Left ventricle myocardium superior (tissue), 1 donor: ENCODE data around the gene GPM6B. TPM values are rescaled to one million over a fixed set of nuclear protein-coding genes. Genes with fewer than 3 reads are reported as not detected.
"Not testable (repeated sequence)": the region's sequence is repeated elsewhere in the genome, so short reads cannot be mapped to it uniquely, and the experiment has no call there.

Source experiments
- ATAC-seq: fragments of 200-7000 bp; cut with Tn5 transposase; one replicate; pipeline ENCODE4 v1.9.1; 2020; ENCODE audit warnings: mild to moderate bottlenecking, moderate library complexity
- DNase-seq: peaks from one replicate; pipeline ENCODE4 v3.0.0-alpha.2; 2020
- intact Hi-C: fragments of 100-400 bp; cut with micrococcal nuclease; formaldehyde crosslinking; loops from one replicate; pipeline ENCODE4 v1.11.0; 2022
- total RNA-seq: library from RNA; stranded (reverse); fragmentation: NEBNext Ultra II Directional; extraction: Animal tissue kit (Norgen Biotek cat#: 25700); gene quantifications from one replicate; pipeline ENCODE4 v1.2.1, GENCODE V29; 2021
- donor health status: DM: no; HTN: yes; CAD: no; lungs with severe emphysema.

GPM6B gene
- total RNA-seq, 1 donor from 2014 or later: 4.7 TPM

DNA sequence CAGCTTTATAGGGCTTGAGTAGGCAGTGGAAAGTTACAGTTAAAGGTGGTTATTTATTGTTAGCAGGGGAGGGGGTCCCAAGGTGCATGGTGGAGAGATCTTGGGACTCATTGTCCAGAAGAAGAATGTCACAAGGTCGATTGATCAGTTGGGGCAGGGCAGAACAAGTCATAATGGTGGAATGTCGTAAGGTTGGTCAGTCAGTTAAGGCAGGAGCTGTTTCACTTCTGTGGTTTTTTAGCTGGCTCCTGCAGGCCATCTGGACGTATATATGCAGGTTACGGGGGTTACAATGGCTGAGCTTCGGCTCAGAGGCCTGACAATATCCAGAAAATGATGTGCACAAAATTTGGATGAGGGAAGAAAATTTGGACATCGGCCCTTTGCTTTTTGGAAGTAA is 75.2 kb downstream of the GPM6B start:
- DNase-seq: no peak
- ATAC-seq: no peak
- intact Hi-C loops: no loop called here

DNA sequence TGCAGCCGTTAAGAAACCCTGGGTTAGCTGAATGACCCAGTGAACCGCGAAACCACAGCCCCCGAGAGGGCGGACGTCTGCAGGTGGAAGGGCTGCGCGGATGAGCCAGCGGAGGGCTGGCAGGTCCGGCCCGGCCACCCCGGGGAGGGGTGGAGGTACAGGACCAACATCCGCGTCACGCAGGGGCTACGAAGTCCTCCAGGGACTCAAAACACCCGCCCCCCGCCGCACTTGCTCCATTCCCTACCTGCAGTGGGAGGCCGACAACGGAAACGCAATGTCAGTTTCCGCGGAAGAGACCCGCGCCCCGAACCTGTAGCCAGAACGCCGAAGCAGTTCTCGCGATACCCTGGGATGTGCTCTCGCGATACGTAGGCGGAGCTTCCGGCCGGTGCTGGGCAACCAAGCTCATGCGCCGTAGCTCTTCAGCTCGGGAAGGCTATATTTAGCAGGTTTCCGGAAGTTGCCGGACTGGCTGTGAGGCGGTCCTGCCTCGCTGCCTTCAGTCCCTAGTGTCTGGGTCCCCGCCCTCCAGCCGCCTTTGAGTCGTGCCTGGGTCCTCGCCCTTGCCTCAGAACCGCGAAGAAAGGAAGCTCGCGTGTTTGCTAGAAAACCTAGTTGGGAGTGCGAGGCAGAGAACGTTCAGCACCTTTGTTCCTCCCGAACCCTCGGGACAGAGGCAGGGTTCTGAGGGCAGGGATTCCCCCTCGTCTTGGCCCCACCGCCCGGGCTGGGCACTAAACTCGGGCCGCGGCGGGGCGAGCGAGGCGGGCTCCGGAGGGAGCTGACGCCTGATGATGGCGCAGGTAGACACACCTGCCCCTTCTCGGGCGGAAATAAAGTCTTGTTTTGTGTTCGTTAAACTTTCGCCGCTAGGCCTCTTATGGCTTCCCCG is 82.4 kb downstream of the GPM6B start, which contains the start of the genes OFD1 and TRAPPC2:
TSS of gene OFD1 (plus strand) at position 471 of the 895 bp plus-strand sequence. CDS start at position 795, 324 bp downstream.
TSS of gene TRAPPC2 (minus strand) at position 343 of the 895 bp plus-strand sequence. CDS start 14,657 bp downstream, outside the sequence.
- intact Hi-C loops: no loop called here
- DNase-seq: peak; percentile 91
- peak; percentile 100 for ATAC-seq

DNA sequence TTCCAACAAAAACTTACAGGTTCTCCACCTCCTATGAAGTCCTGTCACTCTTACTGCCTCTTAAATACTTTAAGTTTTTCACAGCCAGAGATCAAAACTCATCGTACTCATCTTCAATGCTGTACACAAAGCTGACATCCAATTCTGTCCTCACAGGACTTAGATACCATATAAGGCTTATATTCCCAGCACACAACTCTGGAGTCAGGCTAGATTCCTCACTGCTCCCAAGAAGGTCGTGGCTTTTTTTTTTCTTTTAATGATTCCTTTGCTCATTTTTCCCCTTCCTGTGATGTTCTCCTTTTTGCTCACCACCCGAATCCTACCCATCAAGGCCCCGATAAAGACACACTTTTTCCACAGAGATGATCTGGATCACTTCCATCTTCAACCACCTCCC is 83.4 kb downstream of the GPM6B start:
- ATAC-seq: no peak
- intact Hi-C loops: no loop called here
- no peak for DNase-seq

DNA sequence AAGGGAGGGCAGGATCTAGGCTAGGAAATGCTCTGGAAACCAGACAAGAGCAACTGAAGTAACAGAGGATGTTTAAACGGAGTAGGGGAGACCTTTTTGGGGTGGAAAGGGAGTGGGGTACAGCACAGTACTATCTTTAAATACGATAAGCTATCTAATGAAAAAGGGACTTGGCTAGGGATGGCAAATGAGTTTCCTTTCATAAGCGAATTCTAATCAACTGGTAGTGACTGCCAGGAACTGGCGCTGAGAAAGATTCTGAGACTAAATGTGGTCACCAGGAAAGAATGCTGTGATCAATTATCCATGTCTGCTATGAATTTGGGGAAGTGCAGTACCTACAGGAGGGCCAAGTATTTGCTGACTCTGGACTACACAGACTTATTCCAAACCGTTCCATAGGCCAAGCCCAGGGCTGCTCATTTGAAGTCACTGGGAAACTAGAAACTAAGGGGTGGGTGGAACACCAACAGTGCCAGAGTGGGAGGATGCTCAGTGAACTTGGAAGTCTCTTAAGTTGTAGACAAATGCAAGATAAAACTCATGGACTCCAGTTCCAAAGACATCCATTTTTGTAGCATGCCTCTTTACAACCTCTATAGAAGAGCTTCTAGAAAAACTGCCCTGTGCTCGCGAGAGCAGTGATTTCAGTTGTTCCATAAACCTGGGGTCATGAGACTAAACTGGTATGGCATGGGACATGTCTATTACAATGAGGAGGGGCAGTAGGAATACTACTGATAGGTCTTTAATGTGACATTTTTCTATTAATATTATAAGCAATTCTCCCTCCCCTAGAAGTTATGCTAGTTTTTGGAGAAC is 84.4 kb downstream of the GPM6B start:
- ATAC-seq (no peak), DNase-seq (no peak)
- intact Hi-C loops: no loop called here

GRCh38 chrX:13730523-13730922 is 86.4 kb downstream of the GPM6B start:
- DNase-seq, intact Hi-C loops, ATAC-seq: not testable (repeated sequence)

DNA sequence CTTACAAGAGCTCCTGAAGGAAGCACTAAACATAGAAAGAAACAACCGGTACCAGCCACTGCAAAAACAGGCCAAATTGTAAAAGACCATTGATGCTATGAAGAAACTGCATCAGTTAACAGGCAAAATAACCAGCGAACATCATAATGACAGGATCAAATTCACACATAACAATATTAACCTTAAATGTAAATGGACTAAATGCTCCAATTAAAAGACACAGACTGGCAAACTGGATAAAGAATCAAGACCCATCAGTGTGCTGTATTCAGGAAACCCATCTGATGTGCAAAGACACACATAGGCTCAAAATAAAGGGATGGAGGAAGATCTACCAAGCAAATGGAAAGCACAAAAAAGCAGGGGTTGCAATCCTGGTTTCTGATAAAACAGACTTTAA is 90.3 kb downstream of the GPM6B start:
- intact Hi-C loops, DNase-seq, ATAC-seq: not testable (repeated sequence)

DNA sequence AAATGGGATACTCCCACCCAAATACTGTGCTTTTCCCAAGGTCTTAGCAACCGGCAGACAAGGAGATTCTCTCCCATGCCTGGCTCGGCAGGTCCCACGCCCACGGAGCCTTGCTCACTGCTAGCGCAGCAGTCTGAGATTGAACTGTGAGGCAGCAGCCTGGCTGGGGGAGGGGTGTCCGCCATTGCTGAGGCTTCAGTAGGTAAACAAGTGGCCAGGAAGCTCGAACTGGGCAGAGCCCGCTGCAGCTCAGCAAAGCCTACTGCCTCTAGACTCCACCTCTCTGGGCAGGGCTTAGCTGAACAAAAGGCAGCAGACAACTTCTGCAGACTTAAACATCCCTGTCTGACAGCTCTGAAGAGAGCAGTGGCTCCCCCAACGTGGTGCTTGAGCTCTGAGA is 92.0 kb downstream of the GPM6B start:
- ATAC-seq, intact Hi-C loops, DNase-seq: not testable (repeated sequence)

- ATAC-seq (peak; percentile 60), DNase-seq (no peak)
- intact Hi-C loops: no loop called here
Measured at GRCh38 chrX:13721819-13722519, 94.9 kb downstream of the GPM6B start.

DNA sequence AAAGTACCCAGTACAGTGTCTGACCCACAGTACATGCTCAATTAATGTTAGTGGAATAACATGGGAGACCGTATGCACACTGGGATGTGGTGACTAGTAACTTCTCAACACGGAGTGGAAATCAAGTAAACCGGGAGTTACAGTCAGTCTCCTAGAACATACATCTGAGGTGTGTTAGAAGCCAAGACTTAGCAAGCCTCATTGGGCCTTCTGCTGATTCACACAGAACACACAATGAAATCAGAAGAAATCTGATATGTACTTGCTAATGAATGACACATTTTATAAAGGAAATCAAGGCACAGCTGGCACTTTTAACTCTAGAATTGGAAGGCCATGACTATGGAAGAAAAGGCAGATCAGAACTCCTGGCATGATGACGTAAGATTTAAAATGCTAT is 95.5 kb downstream of the GPM6B start:
- ATAC-seq (no peak), DNase-seq (no peak)
- intact Hi-C loops: no loop called here

Other genes starting within 250 kb of the GPM6B start
- gene EGFL6, start 247.5 kb downstream of the GPM6B start, total RNA-seq: not detected
- gene TCEANC, start 164.0 kb downstream of the GPM6B start, total RNA-seq: 5.9 TPM
- gene RAB9A, start 128.0 kb downstream of the GPM6B start, total RNA-seq: 25.1 TPM
- gene TRAPPC2, start 82.5 kb downstream of the GPM6B start, total RNA-seq: 6.3 TPM
- gene OFD1, start 82.3 kb downstream of the GPM6B start, total RNA-seq: 7.9 TPM
- gene GEMIN8, start 212.8 kb upstream of the GPM6B start, total RNA-seq: 8.3 TPM